EL (cell line): ENCODE data around the gene DLG2.

ENCODE experiments used
- DNase-seq: peaks from one replicate; pipeline ENCODE4 v3.0.0-alpha.2; 2016

The DLG2 gene

DNA sequence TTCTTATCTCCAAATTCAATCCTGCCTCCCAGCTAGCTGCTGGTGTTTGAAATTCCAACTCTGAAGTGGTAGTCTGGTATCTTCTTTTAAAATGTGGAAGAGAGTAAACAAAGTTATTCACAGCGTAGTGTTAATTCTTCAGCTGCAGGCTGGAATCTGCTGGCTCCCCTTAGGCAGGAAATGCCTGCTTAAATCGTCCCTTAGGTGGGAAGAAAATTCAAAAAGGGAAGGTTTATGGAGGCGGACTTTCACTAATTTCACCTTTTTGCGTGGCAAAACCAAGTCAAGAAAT is 1901.9 kb downstream of the DLG2 start:
- DNase-seq = no peak

DNA sequence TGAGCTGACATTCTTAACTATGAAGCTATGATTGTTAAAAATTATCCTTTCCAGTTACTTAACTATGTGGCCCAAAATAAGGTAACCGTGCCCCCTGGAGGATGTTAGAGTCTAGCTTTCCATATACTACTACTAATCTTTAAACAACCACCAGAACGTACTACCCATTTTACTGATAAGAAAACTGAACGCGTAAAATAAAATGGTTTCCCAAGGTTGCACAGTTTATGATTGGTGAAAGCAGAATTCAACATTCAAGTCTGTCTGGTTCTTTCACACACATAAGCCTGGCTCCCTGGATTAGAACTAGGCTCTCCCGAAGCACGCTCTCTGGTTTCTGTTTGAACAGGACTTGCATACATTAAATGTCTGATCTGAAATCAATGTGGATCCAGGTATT is 1903.1 kb downstream of the DLG2 start:
- peak; percentile 52 for DNase-seq

DNA sequence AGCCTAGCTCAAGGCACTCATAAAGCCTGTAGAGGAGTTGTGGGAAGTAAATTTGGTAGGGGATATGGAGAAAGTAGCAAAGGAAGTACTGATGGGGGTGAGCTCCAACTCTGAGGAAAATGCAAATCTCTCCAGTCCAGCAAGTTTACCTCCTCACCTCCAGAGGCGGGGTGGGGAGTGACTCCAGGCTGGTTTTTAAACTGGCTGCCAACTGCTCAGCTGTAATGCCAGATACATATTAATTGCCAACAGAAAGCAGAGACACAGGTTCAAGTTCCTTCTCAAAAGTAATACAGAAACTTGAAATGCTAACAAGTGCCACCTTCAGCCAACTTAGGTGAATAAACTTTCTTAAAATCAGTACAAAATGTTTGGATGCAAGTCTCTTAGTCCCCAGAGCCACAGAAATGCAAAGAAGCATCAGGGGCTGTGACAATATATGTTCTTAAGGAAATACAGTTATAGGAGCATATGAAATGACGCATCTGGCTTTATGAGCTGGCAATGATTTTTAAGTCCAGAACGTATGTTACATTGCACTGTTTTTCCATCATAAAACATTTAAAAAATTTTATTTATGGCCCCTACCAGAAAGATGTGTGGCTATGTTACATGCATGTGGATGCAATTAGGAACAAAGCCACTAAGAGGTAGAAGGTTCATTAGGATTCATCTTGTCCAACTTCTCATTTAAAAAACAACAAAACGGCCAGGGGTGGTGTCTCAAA is 1904.6 kb downstream of the DLG2 start:
- no peak for DNase-seq

- DNase-seq = no peak
Measured at GRCh38 chr11:83721263-83721662, 1905.9 kb downstream of the DLG2 start.

GRCh38 chr11:83720675-83721074 is 1906.5 kb downstream of the DLG2 start:
- DNase-seq = no peak

GRCh38 chr11:83717537-83717936 is 1909.6 kb downstream of the DLG2 start:
- DNase-seq = no peak

DNA sequence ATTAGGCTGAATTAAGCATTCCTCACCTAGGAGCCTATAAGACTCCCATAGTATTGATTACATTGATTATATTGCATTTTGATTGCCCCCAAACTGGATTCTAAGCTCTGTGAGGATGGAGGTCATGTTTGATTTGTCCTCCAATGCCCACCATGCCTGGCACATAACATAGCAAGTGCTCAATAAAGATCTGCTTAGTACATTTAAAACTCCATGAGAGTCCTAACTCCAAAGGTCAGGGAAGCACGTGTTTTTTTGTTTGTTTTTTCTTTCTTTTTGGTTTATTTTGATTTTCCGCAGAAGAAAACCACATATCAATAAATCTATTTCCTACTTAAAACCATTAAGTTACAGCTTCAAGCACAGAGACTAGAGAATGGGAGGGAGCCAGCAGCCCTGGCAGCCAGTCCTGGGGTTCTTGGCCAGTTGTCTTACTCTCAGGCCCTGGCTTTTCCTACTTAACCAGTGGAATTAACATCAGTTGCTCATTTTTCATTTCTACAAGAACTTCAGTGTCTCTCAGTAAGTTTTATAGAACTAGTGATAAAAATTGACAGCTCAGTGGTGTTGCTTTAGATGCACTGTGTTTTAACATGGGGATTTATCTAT is 1911.1 kb downstream of the DLG2 start:
- DNase-seq = no peak

DNA sequence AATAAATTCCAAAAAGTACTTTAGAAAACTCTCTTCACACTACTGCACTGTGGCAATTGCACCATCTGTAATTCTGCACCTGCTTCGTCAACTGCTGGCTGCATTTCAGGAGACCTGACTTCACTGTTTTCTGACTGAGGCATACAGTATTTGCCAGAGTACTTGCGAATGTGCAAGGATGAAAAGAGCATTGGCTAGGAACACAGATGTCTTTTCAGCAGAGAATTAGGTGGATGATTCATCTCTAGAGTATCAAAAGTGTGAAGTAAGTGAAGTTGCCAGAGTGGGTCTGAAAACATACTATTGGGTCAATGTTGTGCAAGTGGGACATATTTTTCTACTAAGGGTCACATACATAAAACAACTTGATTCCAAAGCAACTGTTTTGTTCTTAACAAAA is 1913.4 kb downstream of the DLG2 start:
- DNase-seq = no peak

- DNase-seq = no peak
Measured at GRCh38 chr11:83711106-83711527, 1916.0 kb downstream of the DLG2 start.

DNA sequence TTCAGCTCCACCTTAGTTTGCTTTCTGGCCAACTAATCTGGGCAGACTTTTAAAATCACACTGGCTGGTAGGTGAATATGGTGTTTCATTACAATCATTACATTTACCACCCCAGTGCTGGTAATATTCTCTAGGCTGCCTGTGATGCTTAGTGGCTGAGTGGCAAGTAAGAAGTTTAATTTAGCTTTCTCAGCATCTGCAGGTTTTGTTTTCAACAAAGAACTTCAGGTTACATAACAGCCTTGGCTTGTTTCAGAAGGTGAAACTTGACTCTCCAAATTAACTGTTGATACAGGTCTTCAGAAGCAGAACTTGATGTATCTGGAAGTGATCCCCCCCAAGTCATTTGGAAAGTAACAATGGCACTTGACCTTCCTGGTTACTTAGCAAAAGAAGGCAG is 1917.7 kb downstream of the DLG2 start:
- no peak for DNase-seq

- no peak for DNase-seq
Measured at GRCh38 chr11:83706566-83706965, 1920.6 kb downstream of the DLG2 start.

DNA sequence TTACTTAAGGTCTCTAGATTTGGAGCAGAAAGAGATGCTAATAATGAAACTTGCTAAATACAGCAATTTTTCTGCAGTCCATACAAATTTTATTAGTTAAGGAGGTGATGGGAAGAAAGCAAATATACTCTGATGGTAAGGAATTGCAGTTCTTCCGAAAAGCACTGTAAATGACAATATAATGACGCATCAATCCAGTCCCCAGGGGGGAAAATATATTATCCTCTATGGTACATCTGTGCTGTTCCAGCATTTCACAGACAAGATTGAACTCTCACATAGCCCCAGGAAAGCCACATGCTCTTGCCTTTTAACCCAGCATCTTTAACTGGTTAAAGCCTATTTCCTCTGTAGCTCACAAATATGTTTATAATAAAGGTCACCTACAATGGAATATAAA is 1924.3 kb downstream of the DLG2 start:
- DNase-seq = no peak

DNA sequence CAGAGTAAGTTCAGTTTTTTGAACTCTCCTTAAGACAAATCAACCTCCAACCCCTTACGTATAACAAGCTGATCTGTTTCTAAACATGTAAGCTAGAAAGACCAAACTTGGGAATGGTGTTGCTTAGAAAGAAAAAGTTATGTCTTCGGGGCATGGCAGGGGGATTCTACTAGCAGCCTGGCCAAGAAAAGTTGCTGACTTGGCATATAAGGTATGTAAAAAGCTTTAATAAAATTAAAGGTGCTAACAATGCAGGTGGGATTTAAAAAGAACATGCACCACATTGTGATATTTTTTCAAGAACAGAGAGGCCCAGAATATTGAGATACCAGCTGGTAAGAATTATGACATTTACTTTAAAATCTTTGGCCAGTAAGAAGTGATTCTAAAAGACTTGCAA is 1929.6 kb downstream of the DLG2 start:
- DNase-seq = no peak

- no peak for DNase-seq
Measured at GRCh38 chr11:83695046-83695445, 1932.1 kb downstream of the DLG2 start.

GRCh38 chr11:83694191-83694910 is 1932.8 kb downstream of the DLG2 start:
- DNase-seq = no peak

GRCh38 chr11:83693306-83693992 is 1933.7 kb downstream of the DLG2 start:
- DNase-seq = no peak

DNA sequence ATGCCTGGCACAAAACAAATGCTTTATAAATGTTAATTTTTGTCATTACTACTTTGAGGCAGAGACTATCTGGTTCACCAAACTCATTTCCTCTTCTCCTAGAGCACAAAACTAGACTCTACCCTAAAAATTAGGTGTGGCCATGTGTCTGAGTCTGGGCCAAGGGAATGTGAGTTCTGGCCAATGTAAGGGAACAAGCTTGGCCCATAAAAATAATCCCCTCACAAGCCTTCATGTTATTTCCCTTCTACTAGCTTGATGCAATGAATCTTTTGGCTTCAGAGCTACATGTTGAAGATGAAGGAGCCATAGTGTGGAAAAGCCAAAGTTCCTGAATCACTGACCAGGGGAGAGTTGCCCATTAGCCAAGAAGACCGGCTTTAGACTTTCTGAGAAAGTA is 1934.5 kb downstream of the DLG2 start:
- no peak for DNase-seq

DNA sequence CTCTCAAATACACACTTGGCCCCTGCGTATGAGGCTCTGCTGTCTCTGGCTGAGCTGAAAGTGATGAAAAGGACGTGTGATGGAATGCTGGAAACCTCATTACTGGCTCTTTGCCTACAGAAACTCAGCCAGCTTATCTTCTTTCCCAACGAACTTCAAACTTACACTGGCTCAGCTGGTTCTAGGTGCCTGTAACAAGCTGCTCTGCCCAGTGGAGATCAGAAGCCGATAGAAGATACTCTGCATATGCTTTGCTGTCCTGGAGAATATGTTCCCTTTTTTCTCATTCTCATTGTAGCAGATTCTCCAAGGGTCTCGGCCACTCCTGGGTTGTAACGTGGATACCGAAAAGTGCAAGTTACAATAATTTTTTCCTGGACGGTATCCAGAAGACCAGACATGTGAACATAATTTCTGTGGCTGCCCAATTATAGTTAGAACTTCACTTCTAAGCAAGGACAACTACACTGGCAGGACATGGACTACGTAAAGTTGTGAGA is 1935.6 kb downstream of the DLG2 start:
- no peak for DNase-seq

DNA sequence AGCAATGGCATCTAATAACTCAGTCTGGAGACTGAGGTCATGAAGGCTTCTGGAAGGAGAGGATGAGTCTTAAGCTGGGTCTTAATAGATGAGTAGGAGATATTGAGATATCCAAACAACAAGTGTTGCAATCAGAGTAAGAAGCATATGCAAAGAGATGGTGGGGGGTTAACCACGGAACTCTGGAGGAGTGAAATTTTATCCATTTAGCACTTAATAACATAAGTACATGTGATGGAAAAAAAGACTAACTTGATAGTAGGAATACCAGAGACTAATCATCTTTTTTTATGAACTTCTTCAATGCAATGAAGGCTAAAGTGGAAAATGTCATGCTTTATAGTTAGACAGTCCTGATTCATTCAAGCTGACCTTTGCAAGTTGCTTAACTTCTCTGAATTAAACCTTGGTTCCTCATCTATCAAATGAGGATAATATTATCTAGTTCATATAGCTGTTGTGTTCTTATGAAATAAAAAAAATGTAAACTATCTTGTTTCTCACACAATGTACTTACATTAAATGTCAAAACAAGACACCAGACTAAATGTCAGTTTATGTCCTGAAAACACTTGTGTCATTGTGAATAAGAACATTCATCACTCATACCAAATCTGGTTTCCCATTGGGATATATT is 1937.9 kb downstream of the DLG2 start:
- DNase-seq = no peak

DNA sequence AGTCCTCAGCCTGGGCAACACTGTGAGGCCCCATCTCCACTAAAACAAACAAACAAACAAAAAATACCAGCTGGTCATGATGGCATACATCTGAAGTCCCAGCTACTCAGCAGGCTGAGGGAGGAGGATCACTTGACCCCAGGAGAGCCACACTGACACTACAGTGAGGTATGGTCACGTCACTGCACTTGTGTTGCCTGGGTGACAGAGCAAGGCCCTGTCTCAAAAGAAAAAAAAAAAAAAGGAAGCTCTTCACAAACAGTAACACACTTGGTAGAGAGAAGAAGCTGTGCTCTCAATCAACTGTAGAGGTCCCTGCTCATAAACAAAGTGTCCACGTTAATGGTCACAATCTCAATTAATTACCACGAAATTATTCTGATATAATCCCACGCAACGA is 1939.4 kb downstream of the DLG2 start:
- DNase-seq = no peak

- DNase-seq = no peak
Measured at GRCh38 chr11:83685730-83686129, 1941.4 kb downstream of the DLG2 start.

- DNase-seq = no peak
Measured at GRCh38 chr11:83684071-83684470, 1943.1 kb downstream of the DLG2 start.

DNA sequence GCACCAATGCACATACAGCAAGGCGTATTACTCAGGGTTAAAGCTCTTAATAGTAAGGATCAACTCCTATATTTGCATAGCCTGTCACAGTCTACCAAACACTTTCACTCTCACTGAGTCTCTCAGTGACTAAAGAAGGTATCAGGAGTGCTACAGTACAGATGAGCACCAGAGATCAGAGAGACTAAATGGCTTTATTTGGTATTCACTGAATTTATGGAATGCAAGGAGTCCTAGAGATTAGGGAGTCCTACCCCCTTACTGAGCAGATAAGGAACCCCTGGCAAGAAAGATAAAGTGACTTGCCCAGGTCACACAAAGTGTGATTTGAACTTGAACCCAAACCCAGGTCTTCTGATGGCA is 1944.6 kb downstream of the DLG2 start:
- DNase-seq = no peak
